Stomach (tissue), 4 donors: ENCODE results near the gene RPSA.

Experiments used
- EP300 ChIP-seq: sonication (generic); formaldehyde crosslinking; IDR thresholded peaks from one replicate; pipeline ENCODE4 v1.6.1; 2017; ENCODE audit warnings: antibody characterized with exemption
- TF ChIP-seq, protein P1 (sequence below), 7 experiments: fragments of 450-650 bp in 4 of 7; fragments of 200-600 bp in 3 of 7; sonication (generic) in 3 of 7; IDR thresholded peaks; one replicate each; pipeline ENCODE4 v1.5.1; 2016 to 2019; ENCODE audit warnings: antibody characterized with exemption in 7 of 7, control low read depth in 2 of 7, mild to moderate bottlenecking in 1 of 7

DNA sequence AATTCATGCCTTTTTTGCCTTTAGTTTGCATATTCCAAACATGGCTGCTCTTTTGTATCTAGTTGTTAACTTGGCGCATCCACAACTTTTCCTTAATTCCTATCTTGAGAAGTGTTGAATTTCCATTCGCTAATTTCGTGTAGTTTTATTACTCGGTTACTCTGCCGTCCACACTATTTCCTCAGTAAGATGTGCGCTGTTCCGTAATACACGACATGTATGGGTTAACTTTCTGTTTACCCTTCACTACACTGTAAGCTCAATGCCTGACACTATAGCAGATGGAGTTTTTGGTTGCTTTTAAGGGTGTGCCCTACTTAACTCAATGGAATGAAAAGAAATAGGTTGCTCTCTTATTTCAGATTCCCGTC, 724 bp downstream of the RPSA start:
- TF ChIP-seq, protein P1, sequence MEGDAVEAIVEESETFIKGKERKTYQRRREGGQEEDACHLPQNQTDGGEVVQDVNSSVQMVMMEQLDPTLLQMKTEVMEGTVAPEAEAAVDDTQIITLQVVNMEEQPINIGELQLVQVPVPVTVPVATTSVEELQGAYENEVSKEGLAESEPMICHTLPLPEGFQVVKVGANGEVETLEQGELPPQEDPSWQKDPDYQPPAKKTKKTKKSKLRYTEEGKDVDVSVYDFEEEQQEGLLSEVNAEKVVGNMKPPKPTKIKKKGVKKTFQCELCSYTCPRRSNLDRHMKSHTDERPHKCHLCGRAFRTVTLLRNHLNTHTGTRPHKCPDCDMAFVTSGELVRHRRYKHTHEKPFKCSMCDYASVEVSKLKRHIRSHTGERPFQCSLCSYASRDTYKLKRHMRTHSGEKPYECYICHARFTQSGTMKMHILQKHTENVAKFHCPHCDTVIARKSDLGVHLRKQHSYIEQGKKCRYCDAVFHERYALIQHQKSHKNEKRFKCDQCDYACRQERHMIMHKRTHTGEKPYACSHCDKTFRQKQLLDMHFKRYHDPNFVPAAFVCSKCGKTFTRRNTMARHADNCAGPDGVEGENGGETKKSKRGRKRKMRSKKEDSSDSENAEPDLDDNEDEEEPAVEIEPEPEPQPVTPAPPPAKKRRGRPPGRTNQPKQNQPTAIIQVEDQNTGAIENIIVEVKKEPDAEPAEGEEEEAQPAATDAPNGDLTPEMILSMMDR (IDR thresholded peaks at IDR 0.05), result no peak
- no peak for TF ChIP-seq EP300
